ENCODE measurements around the gene BTBD16.

Gene BTBD16

GRCh38 chr10:122311716-122312115 is 40.6 kb downstream of the BTBD16 start:
- no peak for DNase-seq (ENCODE audit: low read depth in 2 of 2)

- no peak for DNase-seq (ENCODE audit: low read depth in 2 of 2)
Measured at GRCh38 chr10:122316224-122316884, 45.3 kb downstream of the BTBD16 start.

- no peak for DNase-seq (ENCODE audit: low read depth in 2 of 2)
Measured at GRCh38 chr10:122321960-122322359, 50.9 kb downstream of the BTBD16 start.

- no peak for DNase-seq (ENCODE audit: low read depth in 2 of 2)
Measured at GRCh38 chr10:122323189-122323588, 52.1 kb downstream of the BTBD16 start.

GRCh38 chr10:122323941-122324675 is 53.0 kb downstream of the BTBD16 start:
- DNase-seq (ENCODE audit: low read depth in 2 of 2): no peak

- no peak for DNase-seq (ENCODE audit: low read depth in 2 of 2)
Measured at GRCh38 chr10:122325235-122325634, 54.1 kb downstream of the BTBD16 start.

GRCh38 chr10:122326385-122326784 is 55.3 kb downstream of the BTBD16 start:
- no peak for DNase-seq (ENCODE audit: low read depth in 2 of 2)

GRCh38 chr10:122326806-122327205 is 55.7 kb downstream of the BTBD16 start:
- no peak for DNase-seq (ENCODE audit: low read depth in 2 of 2)

- no peak for DNase-seq (ENCODE audit: low read depth in 2 of 2)
Measured at GRCh38 chr10:122327237-122328206, 56.4 kb downstream of the BTBD16 start.

- no peak for DNase-seq (ENCODE audit: low read depth in 2 of 2)
Measured at GRCh38 chr10:122328676-122329075, 57.6 kb downstream of the BTBD16 start.

GRCh38 chr10:122329416-122329815 is 58.3 kb downstream of the BTBD16 start:
- no peak for DNase-seq (ENCODE audit: low read depth in 2 of 2)

GRCh38 chr10:122331100-122331499 is 60.0 kb downstream of the BTBD16 start:
- no peak for DNase-seq (ENCODE audit: low read depth in 2 of 2)

GRCh38 chr10:122331615-122332446 is 60.7 kb downstream of the BTBD16 start:
- no peak for DNase-seq (ENCODE audit: low read depth in 2 of 2)

- no peak for DNase-seq (ENCODE audit: low read depth in 2 of 2)
Measured at GRCh38 chr10:122333037-122333436, 61.9 kb downstream of the BTBD16 start.

GRCh38 chr10:122336332-122336731 is 65.2 kb downstream of the BTBD16 start:
- no peak for DNase-seq (ENCODE audit: low read depth in 2 of 2)

- DNase-seq (ENCODE audit: low read depth in 2 of 2): no peak
Measured at GRCh38 chr10:122336961-122337360, 65.9 kb downstream of the BTBD16 start.

GRCh38 chr10:122338609-122339441 is 67.7 kb downstream of the BTBD16 start:
- DNase-seq (ENCODE audit: low read depth in 2 of 2): no peak

- no peak for DNase-seq (ENCODE audit: low read depth in 2 of 2)
Measured at GRCh38 chr10:122341141-122341810, 70.2 kb downstream of the BTBD16 start.

GRCh38 chr10:122342293-122343134 is 71.4 kb downstream of the BTBD16 start:
- peak; percentile 9 to 38 for DNase-seq (ENCODE audit: low read depth in 2 of 2)
